ENCODE results near the gene LRP1B.

DNA sequence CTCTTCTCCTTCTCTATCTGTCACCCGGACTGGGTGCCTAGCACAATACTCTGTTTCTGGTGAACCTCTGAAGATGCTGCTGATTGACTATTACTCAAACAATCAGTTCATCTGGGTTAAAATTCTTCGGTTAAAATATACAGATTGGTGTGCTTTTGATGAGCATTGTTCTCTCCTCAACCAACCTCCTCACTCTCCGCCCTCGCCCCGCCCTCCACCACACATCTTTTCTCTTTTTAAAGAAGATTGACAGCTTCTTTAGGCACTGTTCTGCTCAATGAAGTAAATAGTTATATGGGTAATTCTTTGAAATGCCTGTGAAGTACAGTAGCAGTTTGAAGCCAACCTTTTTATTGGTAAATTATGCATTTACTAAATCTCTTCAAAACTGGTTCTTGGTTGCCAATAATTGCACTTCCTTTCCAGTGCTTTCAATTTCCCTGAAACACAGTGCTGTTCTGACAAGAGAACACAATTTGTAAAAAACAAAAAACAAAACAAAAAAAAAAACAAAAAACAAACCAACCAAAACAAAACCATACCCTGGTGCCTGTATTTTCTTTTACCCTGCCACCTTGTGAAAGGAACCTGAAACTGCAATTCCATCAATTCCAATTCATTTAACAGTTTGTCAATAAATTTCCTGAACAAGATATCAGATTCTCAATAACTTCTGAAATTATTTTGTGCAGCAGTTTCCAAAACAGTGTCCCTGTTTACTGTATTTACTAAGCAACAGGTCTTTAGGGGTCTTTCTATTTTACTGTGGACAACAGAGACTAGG, 188.6 kb downstream of the LRP1B start:
- TF ChIP-seq, protein P1, sequence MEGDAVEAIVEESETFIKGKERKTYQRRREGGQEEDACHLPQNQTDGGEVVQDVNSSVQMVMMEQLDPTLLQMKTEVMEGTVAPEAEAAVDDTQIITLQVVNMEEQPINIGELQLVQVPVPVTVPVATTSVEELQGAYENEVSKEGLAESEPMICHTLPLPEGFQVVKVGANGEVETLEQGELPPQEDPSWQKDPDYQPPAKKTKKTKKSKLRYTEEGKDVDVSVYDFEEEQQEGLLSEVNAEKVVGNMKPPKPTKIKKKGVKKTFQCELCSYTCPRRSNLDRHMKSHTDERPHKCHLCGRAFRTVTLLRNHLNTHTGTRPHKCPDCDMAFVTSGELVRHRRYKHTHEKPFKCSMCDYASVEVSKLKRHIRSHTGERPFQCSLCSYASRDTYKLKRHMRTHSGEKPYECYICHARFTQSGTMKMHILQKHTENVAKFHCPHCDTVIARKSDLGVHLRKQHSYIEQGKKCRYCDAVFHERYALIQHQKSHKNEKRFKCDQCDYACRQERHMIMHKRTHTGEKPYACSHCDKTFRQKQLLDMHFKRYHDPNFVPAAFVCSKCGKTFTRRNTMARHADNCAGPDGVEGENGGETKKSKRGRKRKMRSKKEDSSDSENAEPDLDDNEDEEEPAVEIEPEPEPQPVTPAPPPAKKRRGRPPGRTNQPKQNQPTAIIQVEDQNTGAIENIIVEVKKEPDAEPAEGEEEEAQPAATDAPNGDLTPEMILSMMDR (IDR thresholded peaks at IDR 0.05; ENCODE audit: low read depth, low read length, poor library complexity, severe bottlenecking): peak; percentile 33
- no peak for TF ChIP-seq EZH2phosphoT487 (IDR thresholded peaks at IDR 0.05; ENCODE audit: borderline replicate concordance, low read length)
